ENCODE data around the gene PDZD2. TPM values are rescaled to one million over a fixed set of nuclear protein-coding genes. Genes with fewer than 3 reads are reported as not detected.

PDZD2 gene
- total RNA-seq, 4 donors from 2014 or later = 34.1 to 91.4 (median 51.0) TPM

GRCh38 chr5:32129074-32129598 lies 490.2 kb downstream of the PDZD2 start:
- no peak for TF ChIP-seq CTCF (IDR thresholded peaks at IDR 0.05; ENCODE audit: low read depth)

- no peak for TF ChIP-seq CTCF (IDR thresholded peaks at IDR 0.05; ENCODE audit: low read depth)
Measured at GRCh38 chr5:32130865-32131264, 491.9 kb downstream of the PDZD2 start.

- TF ChIP-seq CTCF (IDR thresholded peaks at IDR 0.05; ENCODE audit: low read depth) = no peak
Measured at GRCh38 chr5:32131604-32132003, 492.7 kb downstream of the PDZD2 start.

- TF ChIP-seq CTCF (IDR thresholded peaks at IDR 0.05; ENCODE audit: low read depth) = no peak
Measured at GRCh38 chr5:32132757-32133156, 493.8 kb downstream of the PDZD2 start.

- TF ChIP-seq CTCF (IDR thresholded peaks at IDR 0.05; ENCODE audit: low read depth) = no peak
Measured at GRCh38 chr5:32135086-32135485, 496.2 kb downstream of the PDZD2 start.

GRCh38 chr5:32136342-32136741 lies 497.4 kb downstream of the PDZD2 start:
- no peak for TF ChIP-seq CTCF (IDR thresholded peaks at IDR 0.05; ENCODE audit: low read depth)

- TF ChIP-seq CTCF (IDR thresholded peaks at IDR 0.05; ENCODE audit: low read depth) = no peak
Measured at GRCh38 chr5:32138839-32139493, 500.0 kb downstream of the PDZD2 start.

All from subcutaneous adipose tissue (tissue), 4 donors.